Uterus (tissue), 2 donors: Measurements from ENCODE around the gene RPLP1.

Experiments
- CTCF ChIP-seq, 4 experiments: fragments of 200-600 bp in 2 of 4; fragments of 450-650 bp in 2 of 4; sonication (generic) in 2 of 4; IDR thresholded peaks; one replicate each; pipeline ENCODE4 v1.5.1; 2016 to 2019; ENCODE audit warnings: antibody characterized with exemption in 4 of 4, mild to moderate bottlenecking in 2 of 4, moderate library complexity in 1 of 4
- POLR2A ChIP-seq, 2 donors: fragments of 450-650 bp; IDR thresholded peaks; one replicate each; pipeline ENCODE4 v1.6.1; 2016; ENCODE audit warnings: antibody characterized with exemption in 2 of 2, mild to moderate bottlenecking in 1 of 2, moderate library complexity in 1 of 2

GRCh38 chr15:69499521-69500211, 47.0 kb downstream of the RPLP1 start:
- TF ChIP-seq CTCF (IDR thresholded peaks at IDR 0.05) = no peak
- no peak for TF ChIP-seq POLR2A (IDR thresholded peaks at IDR 0.05)
